Astrocyte (in vitro differentiated cells and primary cell): Measurements from ENCODE around the gene PLA2G12A. TPM values are rescaled to one million over a fixed set of nuclear protein-coding genes. Genes with fewer than 3 reads are reported as not detected.

Experiments used
- DNase-seq: peaks from one replicate; pipeline ENCODE4 v3.0.0-alpha.2; 2010; ENCODE audit warnings: low read depth
- FAIRE-seq: peaks from 2 replicates; lab custom pipeline; 2011; peaks lifted over from hg19 to GRCh38; lab: Jason Lieb, UNC
- H2AFZ ChIP-seq: 2 replicates; pipeline ENCODE4 v1.6.0; 2012; ENCODE audit warnings: low read depth, low read length, inconsistent platforms
- H3K27ac ChIP-seq: 2 replicates; pipeline ENCODE4 v1.5.1; 2011; ENCODE audit warnings: low read depth, low read length, inconsistent platforms
- H3K27me3 ChIP-seq: 2 replicates; pipeline ENCODE4 v1.6.0; 2011; ENCODE audit warnings: low read length, inconsistent platforms; ENCODE audit not compliant: insufficient read depth
- H3K36me3 ChIP-seq: 2 replicates; pipeline ENCODE4 v1.5.1; 2011; ENCODE audit warnings: low read length, inconsistent platforms; ENCODE audit not compliant: insufficient read depth
- H3K4me1 ChIP-seq: 2 replicates; pipeline ENCODE4 v1.5.1; 2011; ENCODE audit warnings: low read length, inconsistent platforms; ENCODE audit not compliant: insufficient read depth
- H3K4me2 ChIP-seq: 2 replicates; pipeline ENCODE4 v1.6.0; 2012; ENCODE audit warnings: low read length, inconsistent platforms
- H3K4me3 ChIP-seq: 2 replicates; pipeline ENCODE4 v1.5.1; 2011; ENCODE audit warnings: low read depth, mild to moderate bottlenecking, low read length, inconsistent platforms; ENCODE audit not compliant: insufficient read depth
- H3K79me2 ChIP-seq: 2 replicates; pipeline ENCODE4 v1.6.0; 2012; ENCODE audit warnings: mild to moderate bottlenecking, low read length, inconsistent platforms; ENCODE audit not compliant: insufficient read depth
- H3K9ac ChIP-seq: 2 replicates; pipeline ENCODE4 v1.6.0; 2012; ENCODE audit warnings: mild to moderate bottlenecking, low read length, inconsistent platforms
- H3K9me3 ChIP-seq: 2 replicates; pipeline ENCODE4 v1.5.1; 2012; ENCODE audit warnings: low read depth, mild to moderate bottlenecking, low read length, inconsistent platforms; ENCODE audit not compliant: insufficient read depth
- H4K20me1 ChIP-seq: 2 replicates; pipeline ENCODE4 v1.6.0; 2012; ENCODE audit warnings: low read length, inconsistent platforms; ENCODE audit not compliant: insufficient read depth
- H3K27ac Mint-ChIP-seq: one replicate; pipeline ENCODE4 v1.8.0; 2021; ENCODE audit warnings: mild to moderate bottlenecking, mixed read lengths; ENCODE audit not compliant: unreplicated experiment
- H3K27me3 Mint-ChIP-seq: one replicate; pipeline ENCODE4 v1.8.0; 2021; ENCODE audit warnings: low read depth, mixed read lengths; ENCODE audit not compliant: unreplicated experiment
- H3K36me3 Mint-ChIP-seq: one replicate; pipeline ENCODE4 v1.8.0; 2021; ENCODE audit warnings: low read depth, mixed read lengths; ENCODE audit not compliant: unreplicated experiment
- H3K4me1 Mint-ChIP-seq: one replicate; pipeline ENCODE4 v1.8.0; 2021; ENCODE audit warnings: low read depth, mixed read lengths; ENCODE audit not compliant: unreplicated experiment
- H3K4me3 Mint-ChIP-seq: one replicate; pipeline ENCODE4 v1.8.0; 2021; ENCODE audit warnings: mild to moderate bottlenecking, moderate library complexity, mixed read lengths; ENCODE audit not compliant: unreplicated experiment
- H3K9me3 Mint-ChIP-seq: one replicate; pipeline ENCODE4 v1.8.0; 2021; ENCODE audit warnings: mild to moderate bottlenecking, mixed read lengths; ENCODE audit not compliant: unreplicated experiment
- CTCF ChIP-seq: IDR thresholded peaks from 2 replicates; pipeline ENCODE4 v1.5.1; 2011; ENCODE audit warnings: low read depth, mild to moderate bottlenecking, inconsistent platforms, low read length, moderate library complexity; ENCODE audit not compliant: insufficient read depth
- EZH2 ChIP-seq: IDR thresholded peaks from 2 replicates; pipeline ENCODE4 v1.6.1; 2012; ENCODE audit warnings: mild to moderate bottlenecking, low read length, inconsistent platforms; ENCODE audit not compliant: insufficient read depth
- total RNA-seq: library from RNA; stranded (reverse); gene quantifications from 2 replicates; pipeline ENCODE4 v1.2.1, GENCODE V29; 2021

Gene PLA2G12A
- total RNA-seq, 1 donor from 2014 or later = 22.5 TPM

GRCh38 chr4:109665783-109666485 is 63.9 kb downstream of the PLA2G12A start:
- no peak for FAIRE-seq
- H4K20me1 ChIP-seq = no peaks in the 10 kb centered on the region
- H3K36me3 Mint-ChIP-seq = no peaks in the 10 kb centered on the region
- no peak overlapping the region for H3K27ac ChIP-seq
- no peak overlapping the region for H3K27ac Mint-ChIP-seq
- H3K4me3 ChIP-seq = no peak overlapping the region
- no peaks in the 10 kb centered on the region for H3K36me3 ChIP-seq
- TF ChIP-seq EZH2 (no peak), CTCF (no peak)
- no peak overlapping the region for H3K4me3 Mint-ChIP-seq
- H3K27me3 ChIP-seq = no peaks in the 10 kb centered on the region
- H2AFZ ChIP-seq = no peak overlapping the region
- no peaks in the 10 kb centered on the region for H3K79me2 ChIP-seq
- peak; percentile 4 for DNase-seq
- H3K4me2 ChIP-seq = no peak overlapping the region
- H3K9me3 Mint-ChIP-seq = peaks cover 2% of the 10 kb centered on the region
- no peaks in the 10 kb centered on the region for H3K4me1 ChIP-seq
- no peaks in the 10 kb centered on the region for H3K4me1 Mint-ChIP-seq
- H3K9ac ChIP-seq = no peak overlapping the region
- H3K27me3 Mint-ChIP-seq = no peaks in the 10 kb centered on the region
- H3K9me3 ChIP-seq = no peaks in the 10 kb centered on the region

GRCh38 chr4:109662771-109663170 is 67.1 kb downstream of the PLA2G12A start:
- FAIRE-seq = no peak
- H4K20me1 ChIP-seq = no peaks in the 10 kb centered on the region
- TF ChIP-seq CTCF (no peak), EZH2 (no peak)
- no peak overlapping the region for H2AFZ ChIP-seq
- no peaks in the 10 kb centered on the region for H3K27me3 ChIP-seq
- Mint-ChIP-seq H3K4me1 (no peaks in the 10 kb centered on the region), H3K27ac (no peak overlapping the region), H3K4me3 (no peak overlapping the region), H3K36me3 (no peaks in the 10 kb centered on the region), H3K27me3 (no peaks in the 10 kb centered on the region), H3K9me3 (no peaks in the 10 kb centered on the region)
- DNase-seq = no peak
- no peak overlapping the region for H3K27ac ChIP-seq
- no peaks in the 10 kb centered on the region for H3K9me3 ChIP-seq
- no peaks in the 10 kb centered on the region for H3K36me3 ChIP-seq
- no peaks in the 10 kb centered on the region for H3K4me1 ChIP-seq
- H3K79me2 ChIP-seq = no peaks in the 10 kb centered on the region
- H3K9ac ChIP-seq = no peak overlapping the region
- H3K4me3 ChIP-seq = no peak overlapping the region
- no peak overlapping the region for H3K4me2 ChIP-seq

- Histone ChIP-seq H3K9ac (no peak overlapping the region), H3K36me3 (no peaks in the 10 kb centered on the region), H3K4me2 (no peak overlapping the region), H2AFZ (no peak overlapping the region), H3K9me3 (no peaks in the 10 kb centered on the region), H4K20me1 (no peaks in the 10 kb centered on the region), H3K27ac (no peak overlapping the region), H3K4me1 (no peaks in the 10 kb centered on the region), H3K27me3 (no peaks in the 10 kb centered on the region), H3K79me2 (no peaks in the 10 kb centered on the region), H3K4me3 (no peak overlapping the region)
- H3K4me3 Mint-ChIP-seq = no peak overlapping the region
- H3K27ac Mint-ChIP-seq = no peak overlapping the region
- H3K4me1 Mint-ChIP-seq = no peaks in the 10 kb centered on the region
- FAIRE-seq (no peak), DNase-seq (no peak)
- H3K27me3 Mint-ChIP-seq = no peaks in the 10 kb centered on the region
- H3K36me3 Mint-ChIP-seq = no peaks in the 10 kb centered on the region
- H3K9me3 Mint-ChIP-seq = no peaks in the 10 kb centered on the region
- no peak for TF ChIP-seq EZH2
- TF ChIP-seq CTCF = no peak
These were observed 67.8 kb downstream of the PLA2G12A start for GRCh38 chr4:109662116-109662515.
